IMR-90 (cell line): ENCODE data around the gene MACROD1. TPM values are rescaled to one million over a fixed set of nuclear protein-coding genes. Genes with fewer than 3 reads are reported as not detected.

Experiments used
- ATAC-seq: fragments of 200-7000 bp; cut with Tn5 transposase; 2 replicates; pipeline ENCODE4 v1.9.1; 2020; ENCODE audit warnings: low read depth, mild to moderate bottlenecking, moderate library complexity
- BruUV-seq: library from RNA; stranded (reverse); fragments of 400-500 nt; replicated peaks from 2 replicates; lab custom pipeline; 2021; lab: Mats Ljungman, UMichigan
- CTCF ChIA-PET: fragments of 300-600 bp; formaldehyde crosslinking; extraction: SDS; loops from one replicate; lab custom pipeline; 2021; ENCODE audit warnings: antibody characterized with exemption; lab: Yijun Ruan, JAX
- POLR2A ChIA-PET: fragments of 300-600 bp; sonication (Branson Sonifier 250); formaldehyde crosslinking; loops from one replicate; lab custom pipeline; 2022; ENCODE audit warnings: antibody characterized with exemption; ENCODE audit not compliant: unreplicated experiment; lab: Charles Lee
- DNase-seq: peaks from one replicate; pipeline ENCODE4 v3.0.0; 2013
- H2AFZ ChIP-seq: replicated peaks from 2 replicates; pipeline ENCODE3; 2013; ENCODE audit warnings: low read length, mild to moderate bottlenecking; ENCODE audit not compliant: poor library complexity
- H2AK5ac ChIP-seq: 2 replicates; pipeline ENCODE4 v1.6.1; 2013; ENCODE audit warnings: low read depth, low read length, inconsistent platforms
- H2AK9ac ChIP-seq: replicated peaks from 2 replicates; pipeline ENCODE3; 2013; ENCODE audit warnings: mild to moderate bottlenecking, low read depth, low read length, moderate library complexity; ENCODE audit not compliant: poor library complexity
- H2BK120ac ChIP-seq: 2 replicates; pipeline ENCODE4 v1.6.1; 2013; ENCODE audit warnings: low read depth, low read length, inconsistent platforms
- H2BK15ac ChIP-seq: 3 replicates; pipeline ENCODE4 v1.6.1; 2013; ENCODE audit warnings: low read depth, low read length, inconsistent platforms
- H2BK20ac ChIP-seq: 2 replicates; pipeline ENCODE4 v1.6.1; 2013; ENCODE audit warnings: low read depth, mild to moderate bottlenecking, inconsistent platforms, low read length, moderate library complexity
- H2BK5ac ChIP-seq: 2 replicates; pipeline ENCODE4 v1.6.1; 2013; ENCODE audit warnings: mild to moderate bottlenecking, low read depth, low read length, inconsistent platforms; ENCODE audit not compliant: poor library complexity, severe bottlenecking
- H3K14ac ChIP-seq: replicated peaks from 2 replicates; pipeline ENCODE4 v1.6.1; 2013; ENCODE audit warnings: low read depth, low read length, inconsistent platforms
- H3K18ac ChIP-seq: 2 replicates; pipeline ENCODE4 v1.6.1; 2013; ENCODE audit warnings: low read depth, low read length, control low read depth
- H3K23ac ChIP-seq: 2 replicates; pipeline ENCODE4 v1.6.1; 2013; ENCODE audit warnings: low read depth, low read length, inconsistent platforms
- H3K27ac ChIP-seq: 2 replicates; pipeline ENCODE4 v1.5.1; 2013; ENCODE audit warnings: mild to moderate bottlenecking, control low read depth, low read length; ENCODE audit not compliant: insufficient read depth
- H3K27me3 ChIP-seq: 2 replicates; pipeline ENCODE4 v1.6.1; 2013; ENCODE audit warnings: low read length; ENCODE audit not compliant: control insufficient read depth, insufficient read depth
- H3K36me3 ChIP-seq: 2 replicates; pipeline ENCODE4 v1.6.1; 2013; ENCODE audit warnings: low read length, mixed read lengths; ENCODE audit not compliant: control insufficient read depth, insufficient read depth
- H3K4ac ChIP-seq: 2 replicates; pipeline ENCODE4 v1.6.1; 2013; ENCODE audit warnings: low read depth, low read length, inconsistent platforms
- H3K4me1 ChIP-seq: 2 replicates; pipeline ENCODE4 v1.6.1; 2013; ENCODE audit warnings: low read length, mixed read lengths; ENCODE audit not compliant: control insufficient read depth, insufficient read depth
- H3K4me2 ChIP-seq: 2 replicates; pipeline ENCODE4 v1.6.1; 2013; ENCODE audit warnings: low read depth, mild to moderate bottlenecking, control low read depth, low read length, moderate library complexity
- H3K4me3 ChIP-seq: 2 replicates; pipeline ENCODE4 v1.5.1; 2013; ENCODE audit warnings: low read depth, mild to moderate bottlenecking, control low read depth, low read length, moderate library complexity; ENCODE audit not compliant: insufficient read depth
- H3K56ac ChIP-seq: 2 replicates; pipeline ENCODE4 v1.6.1; 2013; ENCODE audit warnings: low read length, inconsistent platforms; ENCODE audit not compliant: insufficient read depth; ENCODE audit errors: extremely low read depth
- H3K79me1 ChIP-seq, 2 experiments: 2 replicates each; pipeline ENCODE4 v1.6.1; 2013; ENCODE audit warnings: low read length in 2 of 2, inconsistent platforms in 1 of 2, low read depth in 1 of 2
- H3K9ac ChIP-seq: 2 replicates; pipeline ENCODE4 v1.6.1; 2013; ENCODE audit warnings: low read depth, low read length, control low read depth
- H3K9me1 ChIP-seq: 2 replicates; pipeline ENCODE4 v1.6.1; 2013; ENCODE audit warnings: low read length, inconsistent platforms; ENCODE audit not compliant: insufficient read depth
- H3K9me3 ChIP-seq: 2 replicates; pipeline ENCODE4 v1.6.1; 2013; ENCODE audit warnings: low read length; ENCODE audit not compliant: control insufficient read depth, insufficient read depth
- H4K20me1 ChIP-seq: 2 replicates; pipeline ENCODE4 v1.6.1; 2013; ENCODE audit warnings: low read length, inconsistent platforms; ENCODE audit not compliant: insufficient read depth
- H4K5ac ChIP-seq: 2 replicates; pipeline ENCODE4 v1.6.1; 2013; ENCODE audit warnings: mild to moderate bottlenecking, low read depth, low read length, control low read depth
- H4K8ac ChIP-seq, 2 experiments: 2 replicates each; pipeline ENCODE4 v1.6.1; 2013; ENCODE audit warnings: low read depth in 2 of 2, low read length in 2 of 2, control low read depth in 1 of 2, inconsistent platforms in 1 of 2
- H4K91ac ChIP-seq: 2 replicates; pipeline ENCODE4 v1.6.1; 2013; ENCODE audit warnings: low read depth, low read length, inconsistent platforms; ENCODE audit not compliant: insufficient read depth
- BHLHE40 ChIP-seq: fragments of 150-350 bp; IDR thresholded peaks from 2 replicates; pipeline ENCODE4 v1.6.1; 2016; ENCODE audit warnings: mild to moderate bottlenecking, low read depth, low read length
- CHD1 ChIP-seq: IDR thresholded peaks from 2 replicates; pipeline ENCODE4 v1.6.1; 2012; ENCODE audit warnings: low read depth, low read length, improper control_type of control experiment
- FOS ChIP-seq: fragments of 150-350 bp; IDR thresholded peaks from 2 replicates; pipeline ENCODE4 v1.6.1; 2016; ENCODE audit warnings: low read depth, low read length
- MAFK ChIP-seq: IDR thresholded peaks from 2 replicates; pipeline ENCODE4 v1.6.1; 2012; ENCODE audit warnings: low read depth, low read length, improper control_type of control experiment
- MAZ ChIP-seq: IDR thresholded peaks from 2 replicates; pipeline ENCODE4 v1.6.1; 2012; ENCODE audit warnings: low read depth, mild to moderate bottlenecking, low read length, improper control_type of control experiment, moderate library complexity, borderline replicate concordance
- MXI1 ChIP-seq: IDR thresholded peaks from 2 replicates; pipeline ENCODE4 v1.6.1; 2012; ENCODE audit warnings: low read depth, mild to moderate bottlenecking, low read length, moderate library complexity, borderline replicate concordance
- RCOR1 ChIP-seq: IDR thresholded peaks from 2 replicates; pipeline ENCODE4 v1.6.1; 2012; ENCODE audit warnings: mild to moderate bottlenecking, low read length, improper control_type of control experiment; ENCODE audit not compliant: insufficient replicate concordance
- RFX5 ChIP-seq: IDR thresholded peaks from 2 replicates; pipeline ENCODE4 v1.8.0; 2012; ENCODE audit warnings: low read depth, mild to moderate bottlenecking, low read length, moderate library complexity
- SMC3 ChIP-seq: fragments of 150-350 bp; IDR thresholded peaks from 2 replicates; pipeline ENCODE4 v1.6.1; 2016; ENCODE audit warnings: low read depth, mild to moderate bottlenecking, antibody characterized with exemption, low read length, moderate library complexity
- WGBS, 2 experiments: methylation state at CpG; one replicate each; pipeline versions ENCODE4 v1.1.5 to v1.1.7; 2013; ENCODE audit warnings: missing lambda C conversion rate in 2 of 2; ENCODE audit not compliant: insufficient read length in 1 of 2; ENCODE audit errors: extremely low coverage in 2 of 2; 5-methylcytosine and 5-hydroxymethylcytosine counted together
- dilution Hi-C: fragments of 300-500 bp; cut with HindIII; formaldehyde crosslinking; loops from one replicate; pipeline ENCODE4 v1.14.3; 2018; ENCODE audit warnings: low sequenced_read_pairs; ENCODE audit not compliant: unreplicated experiment
- in situ Hi-C: fragments of 300-500 bp; cut with MboI; formaldehyde crosslinking; loops from 3 replicates; pipeline ENCODE4 v1.14.3; 2019; ENCODE audit warnings: low sequenced_read_pairs, inconsistent platforms, mixed read lengths
- intact Hi-C: fragments of 100-400 bp; cut with micrococcal nuclease; formaldehyde crosslinking; loops from 2 replicates; pipeline ENCODE4 v1.10.0; 2022
- polyA plus RNA-seq, 3 experiments: library from polyadenylated mRNA; depleted of rRNA; stranded (reverse); fragments of >200 nt; gene quantifications; 2 replicates each; pipeline ENCODE4 v1.2.3, GENCODE V29; 2012; ENCODE audit warnings: low replicate concordance in 1 of 3
- total RNA-seq: library from RNA; depleted of rRNA; stranded (reverse); fragments of >200 nt; gene quantifications from 2 replicates; pipeline ENCODE4 v1.2.3, GENCODE V29; 2012

The MACROD1 gene
- total and polyA plus RNA-seq, 2 of the 4 experiments (the other 2 are of a cell fraction), result 2.5 to 9.3 TPM

- H3K4me3 ChIP-seq, result no peak overlapping the region
- H3K4me1 ChIP-seq, result peaks cover 6% of the 10 kb centered on the region; the same call in 1 of the 2 replicates
- intact Hi-C loops (no loop called here), dilution Hi-C loops (no loop called here), in situ Hi-C loops (no loop called here)
- no peak overlapping the region for H3K9ac ChIP-seq
- TF ChIP-seq FOS (no peak), MXI1 (no peak), BHLHE40 (no peak), RFX5 (no peak), RCOR1 (no peak), CHD1 (no peak), MAFK (no peak), MAZ (no peak), SMC3 (no peak)
- 0 out of 2 replicates have a peak, but pooled peaks cover 9% of the 10 kb centered on the region for H3K9me1 ChIP-seq
- H2AFZ ChIP-seq, result peak overlapping the region; percentile 13
- BruUV-seq, result no TSS peak
- H2AK5ac ChIP-seq, result no peak overlapping the region
- ATAC-seq (no peak), DNase-seq (no peak)
- no peaks in the 10 kb centered on the region; the same call in 1 of the 2 replicates for H4K20me1 ChIP-seq
- H2BK120ac ChIP-seq, result no peak overlapping the region
- no peak overlapping the region for H3K23ac ChIP-seq
- H4K5ac ChIP-seq, result no peak overlapping the region
- H3K79me1 ChIP-seq, result peaks cover 4 to 32% of the 10 kb centered on the region in 2 experiments; a peak in 2 of 4 replicates
- no peak overlapping the region for H4K8ac ChIP-seq
- H3K36me3 ChIP-seq, result no peaks in the 10 kb centered on the region
- CTCF ChIA-PET, result no interaction called here
- H3K14ac ChIP-seq, result no peak overlapping the region
- WGBS, 2 experiments, result no CpG with 5 or more reads among the region's 1 CpG
- H2BK5ac ChIP-seq, result no peak overlapping the region
- H3K4ac ChIP-seq, result no peak overlapping the region
- H2BK15ac ChIP-seq, result no peak overlapping the region
- no peak overlapping the region for H2AK9ac ChIP-seq
- no peaks in the 10 kb centered on the region for H3K27me3 ChIP-seq
- no peak overlapping the region for H3K56ac ChIP-seq
- H4K91ac ChIP-seq, result no peak overlapping the region
- no peak overlapping the region for H2BK20ac ChIP-seq
- H3K4me2 ChIP-seq, result no peak overlapping the region
- H3K27ac ChIP-seq, result no peak overlapping the region
- POLR2A ChIA-PET, result no interaction called here
- H3K9me3 ChIP-seq, result peaks cover 5% of the 10 kb centered on the region
- H3K18ac ChIP-seq, result no peak overlapping the region
Measured at GRCh38 chr11:64178203-64178602, 12.3 kb upstream of the MACROD1 start.
